ENCODE measurements around the gene BACH1.
A peak's percentile ranks its signal among the peaks of the same experiment; 100 is the strongest.

BACH1 gene

DNA sequence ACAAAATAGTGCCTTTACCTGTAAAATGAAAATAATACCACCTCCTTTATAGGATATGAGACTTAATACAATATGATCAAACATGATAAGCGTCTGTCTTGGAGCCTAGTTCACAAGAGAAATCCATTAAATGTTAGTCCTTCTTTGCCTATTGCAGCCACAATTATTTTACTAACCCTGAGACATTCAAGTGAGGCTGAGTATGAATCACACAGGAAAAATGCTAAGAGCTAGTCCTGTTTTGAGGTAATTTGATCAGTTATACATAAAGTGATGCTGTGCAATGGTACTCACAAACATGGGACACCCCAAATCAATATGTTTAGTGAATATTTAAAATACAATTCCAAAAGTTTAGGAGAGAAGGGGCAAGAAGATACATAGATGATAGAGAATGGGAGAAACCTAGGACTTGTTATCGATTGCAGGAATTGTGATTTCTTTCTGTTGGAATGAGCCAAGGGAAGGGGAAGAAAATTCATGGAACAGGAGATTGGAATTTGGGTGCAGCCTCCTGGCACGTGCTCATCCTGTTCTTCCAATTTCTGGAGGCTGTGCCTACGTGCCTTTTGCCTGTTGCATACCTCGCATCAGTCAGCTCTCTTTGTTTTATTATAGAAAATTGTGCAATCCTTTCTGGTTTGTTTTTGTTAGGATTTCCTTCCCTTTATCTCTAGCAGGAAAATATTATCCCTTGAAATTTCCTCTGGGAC is 39.9 kb upstream of the BACH1 start:
- TF ChIP-seq, protein P1, sequence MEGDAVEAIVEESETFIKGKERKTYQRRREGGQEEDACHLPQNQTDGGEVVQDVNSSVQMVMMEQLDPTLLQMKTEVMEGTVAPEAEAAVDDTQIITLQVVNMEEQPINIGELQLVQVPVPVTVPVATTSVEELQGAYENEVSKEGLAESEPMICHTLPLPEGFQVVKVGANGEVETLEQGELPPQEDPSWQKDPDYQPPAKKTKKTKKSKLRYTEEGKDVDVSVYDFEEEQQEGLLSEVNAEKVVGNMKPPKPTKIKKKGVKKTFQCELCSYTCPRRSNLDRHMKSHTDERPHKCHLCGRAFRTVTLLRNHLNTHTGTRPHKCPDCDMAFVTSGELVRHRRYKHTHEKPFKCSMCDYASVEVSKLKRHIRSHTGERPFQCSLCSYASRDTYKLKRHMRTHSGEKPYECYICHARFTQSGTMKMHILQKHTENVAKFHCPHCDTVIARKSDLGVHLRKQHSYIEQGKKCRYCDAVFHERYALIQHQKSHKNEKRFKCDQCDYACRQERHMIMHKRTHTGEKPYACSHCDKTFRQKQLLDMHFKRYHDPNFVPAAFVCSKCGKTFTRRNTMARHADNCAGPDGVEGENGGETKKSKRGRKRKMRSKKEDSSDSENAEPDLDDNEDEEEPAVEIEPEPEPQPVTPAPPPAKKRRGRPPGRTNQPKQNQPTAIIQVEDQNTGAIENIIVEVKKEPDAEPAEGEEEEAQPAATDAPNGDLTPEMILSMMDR (IDR thresholded peaks at IDR 0.05; ENCODE audit: insufficient read depth, low read depth, low read length, missing control alignments) = no peak
- peak; percentile 95 for DNase-seq (ENCODE audit: low read depth)
- no peak overlapping the region for H3K4me3 ChIP-seq (ENCODE audit: low read length)

DNA sequence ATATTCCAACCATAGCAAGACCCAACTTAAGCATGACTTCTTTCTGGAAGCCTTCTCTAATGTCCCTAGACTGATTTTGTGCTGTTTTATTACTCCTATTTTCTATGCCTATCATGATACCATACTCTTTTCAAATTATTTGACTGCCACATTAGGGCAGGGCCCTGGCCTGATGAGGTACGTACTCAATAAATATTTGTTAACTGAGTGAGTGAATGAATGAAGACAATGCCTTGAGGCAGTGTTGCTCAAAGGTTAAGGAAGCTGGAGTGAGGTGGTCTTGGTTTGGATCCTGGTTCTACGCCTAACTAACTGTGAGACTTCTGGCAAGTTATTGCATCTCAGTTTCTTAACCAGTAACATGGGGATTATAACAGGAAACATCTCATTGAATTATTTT is 38.3 kb upstream of the BACH1 start:
- peak; percentile 59 for DNase-seq (ENCODE audit: low read depth)
- TF ChIP-seq, protein P1 (IDR thresholded peaks at IDR 0.05; ENCODE audit: insufficient read depth, low read depth, low read length, missing control alignments) = no peak
- no peak overlapping the region for H3K4me3 ChIP-seq (ENCODE audit: low read length)

DNA sequence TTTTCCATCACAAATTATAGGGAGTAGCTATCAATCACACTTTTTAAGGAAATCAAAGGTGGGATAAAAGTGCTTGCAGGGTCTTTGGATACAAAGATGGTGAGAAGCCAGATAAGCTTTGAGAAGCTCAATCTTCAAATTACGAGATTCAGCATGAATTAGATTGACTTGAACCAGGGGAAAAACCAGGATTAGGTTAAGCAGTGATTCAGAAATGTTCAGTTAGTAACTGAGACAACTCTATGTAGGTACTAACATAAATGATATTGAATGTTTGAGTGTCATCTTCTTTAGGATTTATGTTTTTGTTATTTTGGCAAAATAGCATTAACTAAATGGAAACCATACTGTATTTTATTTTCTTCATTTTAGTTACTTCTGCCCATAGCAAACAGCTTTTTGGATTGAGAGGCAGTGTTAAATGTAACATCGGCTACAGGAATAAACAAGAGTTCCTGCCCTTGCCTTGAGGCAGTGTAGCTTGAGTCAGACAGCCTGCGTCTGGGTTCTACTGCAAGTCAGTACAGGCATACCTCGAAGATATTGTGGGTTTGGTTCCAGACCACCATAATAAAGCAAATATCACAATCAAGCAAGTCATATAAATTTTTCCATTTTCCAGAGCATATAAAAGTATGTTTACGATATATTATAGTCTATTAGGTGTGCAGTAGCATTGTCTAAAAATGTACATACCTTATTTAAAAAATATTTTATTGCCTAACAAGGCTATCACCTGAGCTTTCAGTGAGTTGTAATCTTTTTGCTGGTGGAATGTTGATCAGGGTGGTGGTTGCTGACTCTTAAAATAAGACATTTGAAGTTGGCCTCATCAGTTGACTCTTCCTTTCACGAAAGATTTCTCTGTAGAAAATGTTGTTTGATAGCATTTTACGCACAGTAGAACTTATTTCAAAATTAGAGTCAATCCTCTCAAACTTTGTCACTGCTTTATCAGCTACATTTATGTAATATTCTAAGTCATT is 36.9 kb upstream of the BACH1 start:
- no peak overlapping the region for H3K4me3 ChIP-seq (ENCODE audit: low read length)
- peak; percentile 96 for DNase-seq (ENCODE audit: low read depth)
- TF ChIP-seq, protein P1 (IDR thresholded peaks at IDR 0.05; ENCODE audit: insufficient read depth, low read depth, low read length, missing control alignments) = no peak

DNA sequence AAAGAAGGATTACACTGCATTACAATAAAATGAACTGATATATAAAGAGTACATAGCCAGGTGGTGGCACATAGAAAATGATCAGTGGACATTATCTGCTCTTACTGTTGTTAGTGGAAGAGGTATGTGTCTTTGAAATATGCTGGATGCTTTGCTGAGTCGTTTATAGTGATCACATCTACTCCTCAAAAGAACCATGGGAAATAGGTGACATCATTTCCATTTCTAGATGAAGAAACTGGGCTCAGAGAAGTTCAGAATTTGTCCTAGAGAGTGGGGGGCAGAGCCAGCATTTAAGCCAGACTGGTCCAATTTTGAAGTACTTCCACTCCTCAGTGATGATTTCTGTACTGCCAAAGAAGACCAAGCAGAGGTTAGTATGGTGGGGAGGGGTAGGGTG is 34.0 kb upstream of the BACH1 start:
- TF ChIP-seq, protein P1 (IDR thresholded peaks at IDR 0.05; ENCODE audit: insufficient read depth, low read depth, low read length, missing control alignments) = no peak
- DNase-seq (ENCODE audit: low read depth) = peak; percentile 47
- no peak overlapping the region for H3K4me3 ChIP-seq (ENCODE audit: low read length)

DNA sequence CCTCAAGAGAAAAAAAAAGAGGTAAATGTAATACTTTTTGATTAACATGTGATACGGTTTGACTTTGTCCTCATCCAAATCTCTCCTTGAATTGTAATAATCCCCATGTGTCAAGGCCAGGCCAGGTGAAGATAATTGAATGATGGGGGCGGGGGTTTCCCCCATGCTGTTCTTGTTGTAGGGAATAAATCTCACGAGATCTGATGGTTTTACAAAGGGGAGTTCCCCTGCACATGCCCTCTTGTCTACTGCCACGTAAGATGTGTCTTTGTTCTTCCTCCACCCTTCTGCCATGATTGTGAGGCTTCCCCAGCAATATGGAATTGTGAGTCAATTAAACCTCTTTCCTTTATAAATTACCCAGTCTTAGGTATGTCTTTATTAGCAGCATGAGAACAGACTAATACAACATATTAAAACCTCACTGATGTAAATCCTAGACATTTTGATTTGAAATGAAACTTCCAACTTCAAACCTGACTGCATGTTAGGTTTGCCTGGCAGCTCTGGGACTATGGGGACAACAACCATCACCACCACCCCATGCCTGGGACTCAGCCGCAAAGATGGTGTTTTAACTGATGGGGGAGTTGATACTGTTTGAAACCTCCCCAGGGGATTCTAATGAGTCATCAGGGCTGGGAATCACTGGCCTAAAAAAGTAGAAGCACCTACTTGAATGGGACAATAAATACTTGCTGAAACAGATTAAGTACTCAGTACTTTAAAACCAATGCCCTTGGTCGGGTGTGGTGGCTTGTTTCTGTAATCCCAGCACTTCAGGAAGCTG is 32.8 kb upstream of the BACH1 start:
- peak; percentile 29 for DNase-seq (ENCODE audit: low read depth)
- no peak overlapping the region for H3K4me3 ChIP-seq (ENCODE audit: low read length)
- TF ChIP-seq, protein P1 (IDR thresholded peaks at IDR 0.05; ENCODE audit: insufficient read depth, low read depth, low read length, missing control alignments) = no peak

DNA sequence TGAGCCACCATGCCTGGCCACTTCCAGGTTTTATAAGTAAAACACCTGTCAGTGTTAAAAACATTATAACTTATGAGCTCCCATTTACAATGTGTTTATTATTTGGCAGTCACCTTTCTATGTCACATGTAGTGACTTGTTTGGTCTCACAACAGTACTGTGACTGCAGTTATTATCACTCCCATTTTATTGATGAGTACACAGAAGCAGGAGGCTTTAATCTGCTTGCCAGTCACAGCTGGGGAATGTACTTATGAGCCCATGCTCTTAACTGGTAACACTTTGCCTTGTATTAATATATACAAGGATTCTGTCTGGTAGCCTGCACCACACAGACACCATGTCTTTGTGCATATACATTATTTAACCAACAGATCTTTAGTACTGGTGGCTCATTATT is 31.1 kb upstream of the BACH1 start:
- no peak overlapping the region for H3K4me3 ChIP-seq (ENCODE audit: low read length)
- TF ChIP-seq, protein P1 (IDR thresholded peaks at IDR 0.05; ENCODE audit: insufficient read depth, low read depth, low read length, missing control alignments) = no peak
- DNase-seq (ENCODE audit: low read depth) = peak; percentile 26

Data from epithelial cell of esophagus (primary cell).